ENCODE results near the gene BICRA. TPM values are rescaled to one million over a fixed set of nuclear protein-coding genes. Genes with fewer than 3 reads are reported as not detected.

Gene BICRA
- total RNA-seq, 1 experiment from 2014 or later, result 29.3 TPM

- H3K4me1 Mint-ChIP-seq, result peaks cover 9 to 13% of the 10 kb centered on the region in 2 experiments
- H3K23me2 ChIP-seq (ENCODE audit: insufficient read length, low read depth, low read length, poor library complexity, severe bottlenecking), result no peaks in the 10 kb centered on the region
- no peak overlapping the region for H3K56ac ChIP-seq (ENCODE audit: insufficient read length, low read depth, low read length)
- WGBS (ENCODE audit: extremely low coverage, insufficient read length, low lambda C conversion rate), result no CpG with 5 or more reads among the region's 3 CpGs
- no peak overlapping the region for H3K27ac ChIP-seq (ENCODE audit: insufficient read length, low read depth, low read length)
- H3T11ph ChIP-seq (ENCODE audit: low read length), result no peak overlapping the region
- H4K91ac ChIP-seq (ENCODE audit: insufficient read length, low read depth, low read length), result no peak overlapping the region
- no peak overlapping the region for H2BK15ac ChIP-seq (ENCODE audit: low read depth, low read length)
- H4K5ac ChIP-seq (ENCODE audit: insufficient read length, low read depth, low read length), result no peak overlapping the region
- no peaks in the 10 kb centered on the region for H3K9me3 Mint-ChIP-seq
- no peak overlapping the region for H3K9ac ChIP-seq (ENCODE audit: extremely low read depth, insufficient read length, low read length)
- no peak overlapping the region for H4K8ac ChIP-seq (replicated peaks; ENCODE audit: insufficient read length, low read depth, low read length)
- H2AFZ ChIP-seq (ENCODE audit: low read length), result no peak overlapping the region
- DNase-seq, result no peak
- no peak overlapping the region for H3K14ac ChIP-seq (ENCODE audit: insufficient read depth, low read length)
- no peaks in the 10 kb centered on the region for H3K27me3 Mint-ChIP-seq (ENCODE audit: low read depth)
- no peak overlapping the region for H2BK20ac ChIP-seq (ENCODE audit: low read depth, low read length, poor library complexity, severe bottlenecking)
- no peak overlapping the region for H3K4ac ChIP-seq (ENCODE audit: low read depth, low read length)
- no peak overlapping the region for H3K23ac ChIP-seq (ENCODE audit: insufficient read length, low read depth, low read length)
- H3K4me1 ChIP-seq (ENCODE audit: insufficient read depth, low read length), result 0 out of 2 replicates have a peak, but pooled peaks cover 3% of the 10 kb centered on the region
- TF ChIP-seq, protein P1, sequence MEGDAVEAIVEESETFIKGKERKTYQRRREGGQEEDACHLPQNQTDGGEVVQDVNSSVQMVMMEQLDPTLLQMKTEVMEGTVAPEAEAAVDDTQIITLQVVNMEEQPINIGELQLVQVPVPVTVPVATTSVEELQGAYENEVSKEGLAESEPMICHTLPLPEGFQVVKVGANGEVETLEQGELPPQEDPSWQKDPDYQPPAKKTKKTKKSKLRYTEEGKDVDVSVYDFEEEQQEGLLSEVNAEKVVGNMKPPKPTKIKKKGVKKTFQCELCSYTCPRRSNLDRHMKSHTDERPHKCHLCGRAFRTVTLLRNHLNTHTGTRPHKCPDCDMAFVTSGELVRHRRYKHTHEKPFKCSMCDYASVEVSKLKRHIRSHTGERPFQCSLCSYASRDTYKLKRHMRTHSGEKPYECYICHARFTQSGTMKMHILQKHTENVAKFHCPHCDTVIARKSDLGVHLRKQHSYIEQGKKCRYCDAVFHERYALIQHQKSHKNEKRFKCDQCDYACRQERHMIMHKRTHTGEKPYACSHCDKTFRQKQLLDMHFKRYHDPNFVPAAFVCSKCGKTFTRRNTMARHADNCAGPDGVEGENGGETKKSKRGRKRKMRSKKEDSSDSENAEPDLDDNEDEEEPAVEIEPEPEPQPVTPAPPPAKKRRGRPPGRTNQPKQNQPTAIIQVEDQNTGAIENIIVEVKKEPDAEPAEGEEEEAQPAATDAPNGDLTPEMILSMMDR (conservative IDR thresholded peaks at IDR 0.05), result no peak
- no peak overlapping the region for H3K18ac ChIP-seq (ENCODE audit: insufficient read length, low read depth, low read length)
- no peak overlapping the region for H3K27ac Mint-ChIP-seq
- no peak overlapping the region for H3K4me2 ChIP-seq (ENCODE audit: insufficient read depth, insufficient read length, low read length)
- no peak overlapping the region for H3K4me3 Mint-ChIP-seq
- no peaks in the 10 kb centered on the region for H3K36me3 Mint-ChIP-seq (ENCODE audit: insufficient read depth in 1 of 3, low read depth in 3 of 3)
- no peaks in the 10 kb centered on the region for H3K79me1 ChIP-seq (ENCODE audit: insufficient read depth, low read depth, low read length, poor library complexity, severe bottlenecking)
- no peaks in the 10 kb centered on the region for H3K9me3 ChIP-seq (ENCODE audit: control insufficient read depth, low read depth, low read length)
- H3K27me3 ChIP-seq (ENCODE audit: insufficient read depth, low read length), result no peaks in the 10 kb centered on the region
- no peak overlapping the region for H2AK5ac ChIP-seq (ENCODE audit: insufficient read length, low read length)
- H4K20me1 ChIP-seq (ENCODE audit: control insufficient read depth, insufficient read depth, insufficient read length), result no peaks in the 10 kb centered on the region
- H2BK120ac ChIP-seq (ENCODE audit: low read depth, low read length, poor library complexity, severe bottlenecking), result no peak overlapping the region
- H2BK12ac ChIP-seq (ENCODE audit: insufficient read length, low read depth, low read length), result no peak overlapping the region
- no peaks in the 10 kb centered on the region for H3K79me2 ChIP-seq (ENCODE audit: insufficient read depth, low read length)
- H2BK5ac ChIP-seq (ENCODE audit: insufficient read length, low read length), result no peak overlapping the region
Observed at GRCh38 chr19:47564081-47564480, 44.9 kb upstream of the BICRA start.

All from H9 (cell line).